Erythroblast (primary cell): ENCODE data around the gene THBS3.

ENCODE experiments used
- DNase-seq, 2 experiments: peaks; one replicate each; lab custom pipeline; 2025; lab: John Stamatoyannopoulos, UW
- GATA1 ChIP-seq: IDR thresholded peaks from 2 replicates; pipeline ENCODE4 v1.6.1; 2011; ENCODE audit warnings: low read depth, mild to moderate bottlenecking, control low read depth, low read length, moderate library complexity
- POLR2A ChIP-seq: IDR thresholded peaks from 2 replicates; pipeline ENCODE4 v1.6.1; 2011; ENCODE audit warnings: mild to moderate bottlenecking, low read length

THBS3 gene

DNA sequence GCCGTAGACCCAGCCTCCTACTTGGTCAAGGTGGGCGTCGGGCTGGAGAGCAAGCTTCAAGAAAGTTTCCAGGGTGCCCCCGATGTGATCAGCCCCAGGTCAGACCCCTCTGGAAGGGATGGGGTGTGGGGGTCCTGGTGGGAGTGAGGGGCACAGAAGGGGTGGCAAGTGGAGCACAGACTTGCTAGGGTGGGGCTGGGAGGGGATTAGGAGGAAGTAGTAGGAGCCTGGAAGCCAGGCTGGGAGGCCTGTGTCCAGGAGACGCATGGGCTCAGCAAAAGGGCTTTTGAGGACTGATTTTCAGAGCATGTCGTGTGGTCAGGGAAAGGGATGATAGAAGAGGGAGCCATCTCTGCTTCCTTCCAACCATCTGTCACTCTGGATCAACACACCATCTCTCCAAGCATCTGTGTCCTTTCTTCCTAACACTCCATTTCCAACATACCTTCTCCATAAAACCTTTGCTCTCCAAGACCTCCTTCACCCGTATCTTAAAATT lies 25.6 kb downstream of the THBS3 start:
- no peak for DNase-seq
- TF ChIP-seq POLR2A (no peak), GATA1 (no peak)

DNA sequence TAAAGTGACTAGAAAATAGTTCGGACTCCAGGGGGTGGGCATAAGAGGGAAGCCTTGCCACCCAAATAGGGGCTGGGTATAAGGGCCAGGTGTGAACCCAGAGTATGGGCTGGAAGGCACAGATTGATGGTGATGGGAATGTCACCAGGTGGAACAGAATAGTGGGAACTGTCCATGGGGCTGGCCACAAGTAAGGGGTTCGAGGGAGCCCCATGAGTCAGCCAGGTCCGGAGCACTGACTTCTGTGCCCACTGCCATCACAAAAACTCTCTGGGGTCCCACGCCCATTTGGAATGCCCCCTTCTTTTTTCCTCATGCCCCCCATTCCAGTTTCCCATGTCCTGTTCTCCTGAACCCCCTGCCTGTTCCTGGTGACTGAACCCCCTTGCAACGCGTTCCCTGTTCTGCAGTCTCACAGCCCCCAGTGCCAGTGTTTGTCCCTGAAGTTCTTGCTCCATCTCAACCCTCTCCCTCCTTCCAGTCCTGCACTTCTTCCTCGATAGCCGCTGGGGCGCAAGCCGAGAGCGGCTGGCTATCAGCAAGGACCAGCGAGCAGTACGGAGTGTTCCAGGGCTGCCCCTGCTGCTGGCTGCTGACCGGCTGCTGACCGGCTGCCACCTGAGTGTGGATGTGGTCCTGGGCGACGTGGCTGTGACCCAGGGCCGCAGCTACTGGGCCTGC lies 26.2 kb downstream of the THBS3 start:
- TF ChIP-seq POLR2A (no peak), GATA1 (no peak)

DNA sequence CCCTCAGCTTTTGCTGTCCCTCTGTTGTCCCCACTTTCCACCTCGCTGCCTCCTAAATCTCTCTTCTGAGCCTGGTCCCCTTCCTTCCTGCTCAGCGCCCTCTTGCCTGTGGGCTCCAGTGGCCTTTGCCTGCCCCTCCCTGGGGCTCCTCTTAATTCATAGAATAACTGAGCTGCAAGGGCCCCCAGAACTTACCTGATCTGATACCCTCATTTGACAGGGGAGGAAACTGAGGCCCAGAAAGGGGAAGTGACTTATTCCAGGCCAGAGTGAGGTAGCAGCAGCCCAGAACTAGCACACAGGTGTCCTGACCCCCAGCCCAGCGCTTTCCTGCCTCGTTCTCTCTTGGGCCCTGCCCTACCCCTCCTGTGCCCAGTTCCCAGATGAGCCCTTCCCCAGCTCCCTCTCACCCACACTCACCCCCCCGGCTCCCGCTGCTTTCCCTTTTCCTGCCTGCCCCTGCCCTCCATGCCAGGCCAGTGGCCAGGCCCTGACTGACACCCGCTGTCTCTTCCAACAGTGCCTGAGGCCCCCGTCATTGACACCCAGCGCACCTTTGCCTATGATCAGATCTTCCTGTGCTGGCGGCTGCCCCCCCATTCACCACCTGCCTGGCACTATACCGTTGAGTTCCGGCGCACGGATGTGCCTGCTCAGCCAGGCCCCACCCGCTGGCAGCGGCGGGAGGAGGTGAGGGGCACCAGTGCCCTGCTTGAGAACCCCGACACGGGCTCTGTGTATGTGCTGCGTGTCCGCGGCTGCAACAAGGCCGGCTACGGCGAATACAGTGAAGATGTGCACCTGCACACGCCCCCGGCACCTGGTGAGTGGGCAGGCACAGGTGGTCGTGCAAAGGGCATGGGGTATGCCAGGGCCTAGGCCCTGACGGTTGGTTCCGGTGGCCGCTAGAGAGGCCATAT lies 28.3 kb downstream of the THBS3 start:
- no peak for DNase-seq
- TF ChIP-seq GATA1 (no peak), POLR2A (no peak)

More for the DNA sequence above, 26.2 kb downstream of the THBS3 start:
- DNase-seq: no peak

DNA sequence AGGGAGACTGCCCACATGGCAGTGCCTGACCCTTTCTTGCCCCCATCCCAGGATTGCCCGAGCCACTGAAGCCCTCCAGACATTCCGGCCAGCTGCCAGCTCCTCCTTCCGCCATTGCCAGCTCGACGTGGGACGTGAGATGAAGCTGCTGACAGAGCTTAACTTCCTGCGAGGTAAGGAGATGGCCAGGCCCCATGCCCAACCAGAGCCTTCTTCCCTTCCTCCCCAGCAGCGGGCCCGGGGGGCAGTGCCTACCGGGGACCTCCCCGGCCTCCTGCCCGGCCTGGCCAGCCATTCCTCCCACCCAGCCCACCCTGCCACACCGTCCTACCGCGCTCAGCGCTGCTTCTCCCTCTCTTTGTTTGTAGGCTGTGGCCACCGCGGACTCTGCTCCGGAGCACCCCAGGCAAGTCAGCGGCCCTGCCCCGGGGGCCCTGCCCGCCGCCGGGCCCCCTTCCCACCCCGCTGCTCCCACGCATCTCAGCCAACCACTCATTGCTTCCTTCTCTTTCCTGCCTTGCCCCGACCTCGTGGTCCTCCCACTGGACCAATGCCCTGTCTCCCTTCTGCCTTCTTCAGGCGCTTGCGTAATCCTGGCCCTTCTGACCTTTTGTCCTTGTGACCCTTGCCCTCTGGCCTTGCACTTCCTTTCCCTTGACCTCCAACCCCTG lies 29.1 kb downstream of the THBS3 start:
- TF ChIP-seq GATA1: no peak
- no peak for TF ChIP-seq POLR2A
- DNase-seq: no peak

DNA sequence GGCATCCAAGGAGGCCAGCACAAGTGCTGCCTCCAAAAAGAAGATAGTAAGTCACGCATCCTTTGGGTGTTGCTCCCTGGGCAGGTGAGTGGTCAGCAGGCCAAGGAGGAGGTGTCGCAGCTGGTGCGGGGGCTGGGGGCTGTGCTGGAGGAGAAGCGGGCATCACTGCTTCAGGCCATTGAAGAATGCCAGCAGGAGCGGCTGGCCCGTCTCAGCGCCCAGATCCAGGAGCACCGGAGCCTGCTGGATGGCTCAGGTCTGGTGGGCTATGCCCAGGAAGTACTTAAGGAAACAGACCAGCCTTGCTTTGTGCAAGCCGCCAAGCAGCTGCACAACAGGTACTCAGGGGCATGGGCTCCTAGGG lies 29.8 kb downstream of the THBS3 start:
- no peak for DNase-seq
- TF ChIP-seq POLR2A (no peak), GATA1 (no peak)

DNA sequence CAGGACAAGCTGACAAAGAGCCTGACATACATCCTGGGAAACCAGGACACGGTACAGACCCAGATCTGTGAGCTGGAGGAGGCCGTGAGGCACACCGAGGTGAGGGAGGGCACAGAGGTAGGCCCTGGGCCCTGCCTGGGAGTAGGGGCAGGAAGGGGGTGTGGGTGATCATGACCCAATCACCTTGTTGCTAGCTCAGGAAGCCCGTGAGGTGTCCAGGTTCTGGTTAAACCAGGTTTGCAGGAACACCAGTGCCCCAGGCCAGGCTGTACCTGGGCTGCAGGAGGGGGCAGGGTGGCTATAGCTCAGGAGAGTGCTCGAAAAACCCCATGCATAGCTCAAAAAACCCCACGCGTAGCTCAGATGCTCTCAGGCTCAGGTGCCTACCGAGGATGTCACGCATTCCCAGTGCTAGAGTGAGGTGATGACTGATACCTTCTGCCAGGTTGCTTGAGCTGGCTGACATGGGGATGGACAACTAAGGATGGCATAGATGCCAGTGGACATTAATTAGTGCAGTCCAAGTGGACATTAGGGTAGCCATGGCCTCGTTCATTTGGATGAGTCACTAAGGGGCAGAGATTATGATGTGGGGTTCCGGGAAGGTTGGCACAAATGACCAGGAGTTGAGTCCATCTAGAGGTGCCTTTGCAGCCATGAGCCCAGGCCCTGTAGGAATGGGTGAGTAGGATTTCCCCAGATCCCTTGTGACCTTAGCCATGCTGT lies 30.3 kb downstream of the THBS3 start:
- DNase-seq: no peak
- TF ChIP-seq POLR2A (no peak), GATA1 (no peak)

DNA sequence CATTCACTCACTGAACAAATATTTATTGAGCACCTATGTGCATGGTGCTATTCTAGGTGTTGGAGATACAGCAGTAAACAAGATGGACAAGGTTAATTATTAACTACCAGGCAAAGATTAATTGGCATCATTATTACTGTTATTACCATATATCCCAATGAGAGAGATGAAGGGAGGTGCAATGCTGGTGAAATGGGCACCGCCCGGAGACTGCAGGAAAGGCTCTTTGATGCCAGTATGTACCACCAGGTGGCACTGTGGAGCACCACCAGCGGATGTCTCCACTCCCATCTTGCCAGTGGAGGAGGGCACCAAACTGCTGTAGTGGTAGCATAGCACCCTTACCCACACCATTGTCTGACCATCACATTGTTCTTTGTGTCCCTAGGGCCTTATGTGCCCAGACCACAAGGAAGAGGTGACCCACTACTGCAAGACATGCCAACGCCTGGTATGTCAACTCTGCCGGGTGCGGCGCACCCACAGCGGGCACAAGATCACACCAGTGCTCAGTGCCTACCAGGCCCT lies 31.1 kb downstream of the THBS3 start:
- TF ChIP-seq POLR2A (no peak), GATA1 (no peak)
- peak; percentile 79 to 91 for DNase-seq

DNA sequence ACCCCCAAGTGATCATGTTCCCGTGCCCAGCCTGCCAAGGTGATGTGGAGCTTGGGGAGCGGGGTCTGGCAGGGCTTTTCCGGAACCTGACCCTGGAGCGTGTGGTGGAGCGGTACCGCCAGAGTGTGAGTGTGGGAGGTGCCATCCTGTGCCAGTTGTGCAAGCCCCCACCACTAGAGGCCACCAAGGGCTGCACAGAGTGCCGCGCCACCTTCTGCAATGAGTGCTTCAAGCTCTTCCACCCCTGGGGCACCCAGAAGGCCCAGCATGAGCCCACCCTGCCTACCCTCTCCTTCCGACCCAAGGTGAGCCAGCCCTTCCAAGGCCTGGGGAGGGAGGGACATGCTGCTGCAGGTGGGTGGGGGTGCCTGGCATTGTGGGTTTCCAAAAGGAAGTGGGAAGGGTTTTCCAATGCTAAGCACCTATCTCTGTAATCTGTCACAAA lies 31.7 kb downstream of the THBS3 start:
- peak in 1 of 2 experiments; percentile 31 for DNase-seq

DNA sequence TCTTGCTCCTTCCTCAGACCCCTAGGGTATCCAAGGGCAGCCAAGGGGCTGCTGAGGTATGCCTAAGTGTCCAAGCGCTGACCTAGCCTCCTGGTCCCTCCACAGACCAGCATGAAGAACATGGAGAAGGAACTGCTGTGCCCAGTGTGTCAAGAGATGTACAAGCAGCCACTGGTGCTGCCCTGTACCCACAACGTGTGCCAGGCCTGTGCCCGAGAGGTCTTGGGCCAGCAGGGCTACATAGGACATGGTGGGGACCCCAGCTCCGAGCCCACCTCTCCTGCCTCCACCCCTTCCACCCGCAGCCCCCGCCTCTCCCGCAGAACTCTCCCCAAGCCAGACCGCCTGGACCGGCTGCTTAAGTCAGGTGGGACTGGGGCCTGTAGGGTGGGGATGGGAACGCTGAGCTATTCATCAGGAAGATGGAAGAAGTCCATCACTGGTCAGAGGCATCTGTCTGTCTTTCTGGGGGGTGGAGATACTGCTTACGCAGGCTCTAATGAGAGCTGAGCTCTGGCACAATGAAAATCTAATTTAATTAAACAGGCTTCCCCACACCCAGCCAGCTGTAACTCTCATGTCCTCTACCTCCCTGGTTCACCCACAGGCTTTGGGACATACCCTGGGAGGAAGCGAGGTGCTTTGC lies 32.3 kb downstream of the THBS3 start:
- no peak for TF ChIP-seq GATA1
- no peak for TF ChIP-seq POLR2A

More for the DNA sequence above, 31.7 kb downstream of the THBS3 start:
- no peak for TF ChIP-seq GATA1
- no peak for TF ChIP-seq POLR2A

DNA sequence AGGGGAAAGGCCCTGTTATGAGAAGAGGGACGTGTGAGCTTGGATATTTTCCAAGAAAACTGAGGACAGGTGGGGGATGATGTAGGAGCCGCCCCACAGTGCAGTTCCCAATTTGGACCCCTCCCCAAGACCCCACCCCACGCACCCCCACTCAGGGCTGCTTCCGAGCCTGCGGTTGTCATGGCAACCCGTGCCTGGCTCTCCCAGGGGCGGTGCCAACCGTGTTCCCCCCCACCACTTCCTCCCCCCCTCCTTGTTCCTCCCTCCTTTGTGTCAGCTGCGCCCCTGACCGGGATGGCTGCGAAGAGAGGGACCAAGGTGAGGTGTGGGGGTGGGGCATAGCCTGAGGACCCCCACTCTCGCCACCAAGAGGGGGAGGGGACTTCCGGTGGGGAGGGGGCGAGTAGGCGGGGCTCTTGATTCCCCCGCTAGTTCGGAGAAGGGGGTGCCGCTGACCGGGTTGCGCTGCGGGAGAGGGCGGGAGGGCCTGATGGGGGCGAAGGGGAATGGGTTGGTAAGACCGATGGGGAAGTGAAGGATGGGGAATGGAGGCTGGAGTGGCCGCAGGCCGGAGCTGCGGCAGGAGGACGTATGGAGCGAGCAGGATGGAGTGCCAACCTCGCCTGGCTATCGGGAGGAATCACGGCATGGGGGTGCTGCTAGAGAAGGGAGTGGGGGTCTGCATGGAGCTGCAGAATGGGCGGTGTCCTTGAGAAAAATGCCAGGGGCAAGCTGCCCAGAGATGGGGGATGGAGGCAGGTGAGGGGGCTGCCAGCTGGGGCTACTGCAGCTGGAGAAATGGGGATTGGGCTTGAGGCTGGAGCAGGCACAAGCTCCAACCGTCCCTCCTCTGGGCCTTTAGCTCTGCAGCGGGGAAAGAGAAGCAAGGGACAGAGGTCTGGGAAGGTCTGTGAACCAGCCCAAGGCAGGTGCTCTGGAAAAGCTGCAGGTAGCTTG lies 33.1 kb downstream of the THBS3 start:
- no peak for DNase-seq
- no peak for TF ChIP-seq GATA1
- TF ChIP-seq POLR2A: no peak

More for the DNA sequence above, 32.3 kb downstream of the THBS3 start:
- DNase-seq: no peak
